Subcutaneous abdominal adipose tissue (tissue), 5 donors: ENCODE measurements around the gene RBM24.

Experiments
- H3K27ac ChIP-seq: one replicate; pipeline ENCODE4 v1.7.0; 2013; ENCODE audit warnings: low read depth, mild to moderate bottlenecking, inconsistent platforms, low read length, moderate library complexity
- H3K27me3 ChIP-seq, 5 donors: one replicate each; pipeline ENCODE4 v1.7.0; 2013; ENCODE audit warnings: low read length in 5 of 5, inconsistent platforms in 1 of 5; ENCODE audit not compliant: control insufficient read depth in 5 of 5, insufficient read depth in 4 of 5
- H3K36me3 ChIP-seq, 5 donors: one replicate each; pipeline ENCODE4 v1.7.0; 2013; ENCODE audit warnings: low read length in 5 of 5; ENCODE audit not compliant: control insufficient read depth in 5 of 5, insufficient read depth in 5 of 5
- H3K4me1 ChIP-seq, 5 donors: one replicate each; pipeline ENCODE4 v1.7.0; 2013; ENCODE audit warnings: low read length in 5 of 5, mild to moderate bottlenecking in 3 of 5, moderate library complexity in 1 of 5; ENCODE audit not compliant: control insufficient read depth in 5 of 5, insufficient read depth in 5 of 5
- H3K4me3 ChIP-seq, 5 donors: one replicate each; pipeline ENCODE4 v1.7.0; 2013; ENCODE audit warnings: low read length in 5 of 5, low read depth in 1 of 5
- H3K9ac ChIP-seq, 5 donors: one replicate each; pipeline ENCODE4 v1.7.0; 2013; ENCODE audit warnings: low read length in 5 of 5, mild to moderate bottlenecking in 4 of 5, moderate library complexity in 3 of 5
- H3K9me3 ChIP-seq, 5 donors: one replicate each; pipeline ENCODE4 v1.7.0; 2013; ENCODE audit warnings: low read length in 5 of 5; ENCODE audit not compliant: control insufficient read depth in 5 of 5
- donor health status: healthy.
- donor health status: healthy.
- donor health status: healthy.
- donor health status: healthy.
- donor health status: healthy.

Gene RBM24

DNA sequence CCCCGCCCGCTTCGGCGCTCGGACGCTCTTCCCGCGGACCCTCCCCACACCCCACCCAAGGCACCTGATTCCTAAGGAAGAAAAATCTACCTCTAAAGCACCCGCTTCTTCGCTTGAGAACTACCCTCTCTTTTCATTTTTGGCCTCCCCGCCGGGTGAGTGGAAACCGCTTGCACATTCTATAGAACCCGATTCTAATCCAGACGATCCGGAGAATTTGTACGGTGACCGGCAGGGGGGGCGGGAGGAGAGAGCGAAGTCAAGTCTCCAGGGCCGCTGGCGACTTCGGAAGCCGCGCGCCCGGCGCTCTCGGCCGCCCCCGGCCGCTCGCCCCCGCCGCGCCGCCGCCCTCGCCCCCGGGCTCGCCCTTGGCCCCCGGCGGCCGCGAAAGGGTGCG lies at the start of gene RBM24:
Gene RBM24, plus strand, starts transcription at position 262 of the 397 bp plus-strand sequence. CDS start 221 bp downstream, outside the sequence.
- Histone ChIP-seq H3K4me3 (peak within 1 kb of the TSS; percentile 71 to 89 (median 80)), H3K9me3 (no peaks in the 10 kb centered on the region), H3K4me1 (peaks cover 0 to 24% (median 14%) of the 10 kb centered on the region in 5 donors), H3K27me3 (no peaks in the 10 kb centered on the region), H3K9ac (peak within 1 kb of the TSS; percentile 7 to 87 (median 69)), H3K27ac (no peak within 1 kb of the TSS), H3K36me3 (no peaks in the 10 kb centered on the region)

DNA sequence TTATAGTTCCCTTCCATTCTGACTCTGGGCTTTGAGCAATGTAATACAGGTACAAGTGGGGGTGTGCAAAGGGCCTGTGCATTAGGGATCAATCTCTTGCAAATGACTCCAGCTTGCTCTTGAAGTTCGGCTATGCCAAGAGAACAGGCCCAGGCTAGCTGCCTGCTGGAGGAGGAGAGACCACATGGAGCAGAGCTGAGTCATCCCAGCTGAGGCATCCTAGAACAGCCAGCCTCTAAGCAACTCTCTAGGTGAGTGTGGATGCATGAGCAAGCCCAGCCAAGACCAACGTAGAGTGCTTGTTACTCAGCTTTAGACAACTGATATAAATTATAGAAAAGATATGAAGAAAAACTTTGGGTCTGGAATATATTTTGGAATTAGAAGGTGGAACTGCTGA lies 47.6 kb upstream of the RBM24 start:
- no peaks in the 10 kb centered on the region for H3K4me1 ChIP-seq
- H3K9me3 ChIP-seq = no peaks in the 10 kb centered on the region
- H3K36me3 ChIP-seq = no peaks in the 10 kb centered on the region
- H3K9ac ChIP-seq = no peak overlapping the region
- H3K27ac ChIP-seq = no peak overlapping the region
- H3K27me3 ChIP-seq = peaks cover 0 to 3% (median 0%) of the 10 kb centered on the region in 5 donors
- H3K4me3 ChIP-seq = no peak overlapping the region

DNA sequence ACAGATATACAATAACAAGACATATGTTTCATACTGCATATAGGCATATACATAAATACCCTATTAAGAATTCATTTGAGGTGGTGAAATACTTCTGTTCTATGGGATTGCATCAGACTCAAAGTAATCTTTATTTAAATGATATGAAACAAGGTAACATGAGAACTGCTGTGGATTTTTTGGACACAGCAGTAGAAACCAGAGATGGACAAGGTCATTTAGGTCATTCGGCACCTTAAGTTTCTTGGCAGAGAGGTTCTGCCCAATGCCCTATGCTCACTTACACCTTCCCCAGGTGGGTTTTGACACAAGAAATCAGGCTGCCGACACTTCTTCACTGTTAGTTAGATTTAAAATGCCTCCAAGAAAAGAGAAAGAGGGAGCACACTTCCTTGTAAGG lies 43.9 kb upstream of the RBM24 start:
- H3K9me3 ChIP-seq = peaks cover 0 to 8% (median 4%) of the 10 kb centered on the region in 5 donors
- no peak overlapping the region for H3K9ac ChIP-seq
- H3K4me1 ChIP-seq = no peaks in the 10 kb centered on the region
- no peak overlapping the region for H3K4me3 ChIP-seq
- H3K27ac ChIP-seq = no peak overlapping the region
- H3K36me3 ChIP-seq = no peaks in the 10 kb centered on the region
- H3K27me3 ChIP-seq = peaks cover 0 to 3% (median 0%) of the 10 kb centered on the region in 5 donors

GRCh38 chr6:17239260-17239659 lies 41.9 kb upstream of the RBM24 start:
- Histone ChIP-seq H3K27me3 (peaks cover 0 to 3% (median 0%) of the 10 kb centered on the region in 5 donors), H3K27ac (no peak overlapping the region), H3K4me3 (no peak overlapping the region), H3K9me3 (peaks cover 0 to 8% (median 4%) of the 10 kb centered on the region in 5 donors), H3K4me1 (no peaks in the 10 kb centered on the region), H3K9ac (no peak overlapping the region), H3K36me3 (no peaks in the 10 kb centered on the region)

- H3K27me3 ChIP-seq = no peaks in the 10 kb centered on the region
- H3K36me3 ChIP-seq = no peaks in the 10 kb centered on the region
- H3K4me3 ChIP-seq = no peak overlapping the region
- H3K4me1 ChIP-seq = no peaks in the 10 kb centered on the region
- H3K9me3 ChIP-seq = peaks cover 0 to 8% (median 4%) of the 10 kb centered on the region in 5 donors
- H3K27ac ChIP-seq = no peak overlapping the region
- H3K9ac ChIP-seq = no peak overlapping the region
Measured at GRCh38 chr6:17240803-17241500, 40.2 kb upstream of the RBM24 start.

DNA sequence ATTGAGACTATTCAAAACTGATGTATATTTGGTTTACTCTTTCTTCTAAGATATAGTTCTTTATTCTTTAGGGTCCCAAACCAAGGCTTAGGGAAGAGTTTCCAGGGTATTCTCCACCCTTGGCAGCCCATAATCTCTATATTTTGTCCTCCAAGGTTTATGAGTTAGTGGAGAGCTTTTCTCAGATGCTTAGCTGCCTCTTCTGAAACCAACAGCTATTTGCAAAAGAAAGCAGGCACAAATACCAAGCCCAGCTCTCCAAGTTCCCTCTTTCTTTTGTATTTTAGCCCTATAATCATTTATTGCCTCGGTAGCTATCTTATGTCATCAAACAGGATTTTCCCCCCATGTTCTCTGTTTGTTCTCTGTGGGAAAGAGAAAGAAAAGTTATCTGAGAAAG lies 39.1 kb upstream of the RBM24 start:
- H3K27ac ChIP-seq = no peak overlapping the region
- no peaks in the 10 kb centered on the region for H3K36me3 ChIP-seq
- H3K4me3 ChIP-seq = no peak overlapping the region
- H3K9me3 ChIP-seq = peaks cover 0 to 8% (median 4%) of the 10 kb centered on the region in 5 donors
- H3K27me3 ChIP-seq = no peaks in the 10 kb centered on the region
- no peak overlapping the region for H3K9ac ChIP-seq
- H3K4me1 ChIP-seq = no peaks in the 10 kb centered on the region

DNA sequence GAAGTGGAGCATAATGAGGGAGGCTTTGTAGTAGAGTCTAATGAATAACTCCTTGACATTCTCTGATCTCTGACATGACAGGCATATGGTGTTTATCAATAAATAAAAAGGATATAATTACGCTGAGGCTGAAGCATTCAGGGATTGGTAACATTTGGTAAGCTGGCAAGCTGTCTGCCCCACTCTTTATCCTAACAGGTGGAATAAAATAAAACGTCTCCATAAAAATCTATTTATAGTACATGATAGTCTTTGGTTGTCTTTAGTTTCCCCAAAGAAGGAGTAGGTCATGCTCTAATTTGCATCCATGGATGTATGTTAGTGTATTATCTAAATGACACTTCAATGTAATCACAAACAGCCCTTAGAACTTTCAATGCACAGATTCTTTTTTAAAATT lies 30.9 kb upstream of the RBM24 start:
- Histone ChIP-seq H3K27ac (no peak overlapping the region), H3K27me3 (no peaks in the 10 kb centered on the region), H3K4me3 (no peak overlapping the region), H3K4me1 (no peaks in the 10 kb centered on the region), H3K9ac (no peak overlapping the region), H3K9me3 (no peaks in the 10 kb centered on the region), H3K36me3 (no peaks in the 10 kb centered on the region)

DNA sequence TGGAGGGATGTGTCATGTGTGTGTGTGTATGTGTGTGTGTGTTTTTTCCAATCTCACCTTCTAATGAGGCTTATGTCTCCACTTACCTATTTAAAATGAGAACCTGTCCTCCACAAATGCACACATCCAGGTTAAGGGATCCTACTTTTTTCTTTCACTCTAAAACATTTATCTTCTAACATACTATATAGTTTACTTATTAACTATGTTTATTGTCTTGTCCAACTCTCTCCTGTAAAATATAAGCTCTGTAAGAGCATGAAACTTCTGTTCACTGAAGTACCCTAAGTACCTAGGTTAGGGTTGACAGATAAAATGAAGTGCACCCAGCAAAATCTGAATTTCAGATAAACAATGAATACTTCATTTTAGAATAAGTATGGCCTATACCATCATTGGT lies 29.2 kb upstream of the RBM24 start:
- H3K9me3 ChIP-seq = no peaks in the 10 kb centered on the region
- no peaks in the 10 kb centered on the region for H3K36me3 ChIP-seq
- no peaks in the 10 kb centered on the region for H3K4me1 ChIP-seq
- H3K27ac ChIP-seq = no peak overlapping the region
- H3K27me3 ChIP-seq = no peaks in the 10 kb centered on the region
- no peak overlapping the region for H3K9ac ChIP-seq
- H3K4me3 ChIP-seq = no peak overlapping the region

GRCh38 chr6:17258749-17259148 lies 22.4 kb upstream of the RBM24 start:
- H3K36me3 ChIP-seq = no peaks in the 10 kb centered on the region
- no peaks in the 10 kb centered on the region for H3K9me3 ChIP-seq
- H3K4me1 ChIP-seq = no peaks in the 10 kb centered on the region
- no peak overlapping the region for H3K9ac ChIP-seq
- no peaks in the 10 kb centered on the region for H3K27me3 ChIP-seq
- no peak overlapping the region for H3K4me3 ChIP-seq
- no peak overlapping the region for H3K27ac ChIP-seq

- Histone ChIP-seq H3K36me3 (no peaks in the 10 kb centered on the region), H3K4me1 (no peaks in the 10 kb centered on the region), H3K9ac (no peak overlapping the region), H3K9me3 (no peaks in the 10 kb centered on the region), H3K27me3 (no peaks in the 10 kb centered on the region), H3K4me3 (no peak overlapping the region), H3K27ac (no peak overlapping the region)
Measured at GRCh38 chr6:17265570-17265969, 15.6 kb upstream of the RBM24 start.
